ENCODE results near the gene EIF4G3. TPM values are rescaled to one million over a fixed set of nuclear protein-coding genes. Genes with fewer than 3 reads are reported as not detected.

EIF4G3 gene
- total RNA-seq, 4 donors from 2014 or later = 56.6 to 131 (median 70.8) TPM

DNA sequence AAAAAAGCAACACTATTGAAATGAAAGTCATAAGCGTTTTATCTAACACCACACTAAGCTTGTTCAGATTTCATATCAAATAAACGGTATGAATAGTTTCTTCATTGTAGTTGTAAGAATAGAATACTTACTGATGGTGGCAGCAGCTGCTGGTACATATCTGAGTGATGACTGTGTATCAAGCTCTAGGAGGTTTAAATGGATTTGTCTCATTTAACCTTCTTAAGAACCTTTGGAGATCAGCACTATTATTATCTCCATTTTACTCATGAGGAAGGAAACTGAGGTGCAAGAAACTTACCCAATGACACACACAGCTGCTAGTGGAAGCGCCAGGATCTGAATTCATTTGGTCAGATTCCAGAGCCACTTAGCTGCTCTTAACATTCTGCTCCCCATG is 104.0 kb downstream of the EIF4G3 start:
- no peaks in the 10 kb centered on the region for H3K36me3 ChIP-seq
- H3K9me3 ChIP-seq = no peaks in the 10 kb centered on the region
- H3K27me3 ChIP-seq = no peaks in the 10 kb centered on the region
- DNase-seq = no peak
- TF ChIP-seq CTCF (IDR thresholded peaks at IDR 0.05) (peak in 1 of 6 experiments; percentile 3), POLR2A (IDR thresholded peaks at IDR 0.05) (no peak)
- no peak overlapping the region for H3K27ac ChIP-seq
- H3K4me1 ChIP-seq = peaks cover 0 to 7% (median 2%) of the 10 kb centered on the region in 4 donors
- H3K4me3 ChIP-seq = no peak overlapping the region

DNA sequence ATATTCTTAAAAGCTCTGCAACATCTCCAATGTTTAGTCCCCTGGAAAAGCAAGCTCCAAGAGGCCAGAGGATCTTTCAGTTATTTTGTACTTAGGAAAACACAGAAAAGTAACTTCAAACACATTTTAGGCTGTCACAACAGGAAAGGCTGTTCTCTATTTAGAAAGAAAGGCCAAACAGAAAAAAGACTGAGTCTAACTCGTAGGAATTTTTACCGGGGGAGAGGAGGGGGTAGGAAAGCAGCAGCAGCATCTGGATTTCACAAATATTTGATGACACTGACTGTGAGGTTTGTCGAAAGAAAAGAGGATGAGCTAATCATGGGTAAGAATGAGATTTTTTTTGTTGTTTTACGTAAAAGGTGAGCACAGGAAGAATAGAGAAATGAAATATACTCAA is 107.1 kb downstream of the EIF4G3 start:
- no peak overlapping the region for H3K27ac ChIP-seq
- H3K27me3 ChIP-seq = no peaks in the 10 kb centered on the region
- no peaks in the 10 kb centered on the region for H3K9me3 ChIP-seq
- DNase-seq = no peak
- H3K36me3 ChIP-seq = no peaks in the 10 kb centered on the region
- TF ChIP-seq CTCF (IDR thresholded peaks at IDR 0.05) (no peak), POLR2A (IDR thresholded peaks at IDR 0.05) (no peak)
- H3K4me3 ChIP-seq = no peak overlapping the region
- H3K4me1 ChIP-seq = peaks cover 0 to 3% (median 0%) of the 10 kb centered on the region in 4 donors

DNA sequence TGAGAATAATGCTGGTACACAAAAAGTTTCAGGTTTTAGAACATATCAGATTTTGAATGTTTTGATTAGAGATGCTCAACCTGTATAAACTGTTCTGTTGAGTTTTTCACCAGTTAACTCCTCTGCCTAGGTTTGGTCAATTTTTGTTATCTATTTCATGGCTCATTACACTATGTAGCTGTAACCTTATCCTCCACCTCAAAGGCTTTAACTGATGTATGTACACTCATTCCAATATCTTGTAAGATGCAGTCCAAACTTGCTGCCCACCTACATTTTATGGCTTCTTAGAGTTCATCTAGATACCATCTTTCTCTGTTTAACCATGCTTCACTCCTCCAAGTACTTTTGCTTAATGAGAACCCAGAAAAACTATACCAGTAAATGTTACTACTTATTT is 107.8 kb downstream of the EIF4G3 start:
- TF ChIP-seq CTCF (IDR thresholded peaks at IDR 0.05) (no peak), POLR2A (IDR thresholded peaks at IDR 0.05) (no peak)
- Histone ChIP-seq H3K27ac (no peak overlapping the region), H3K4me1 (peaks cover 0 to 3% (median 0%) of the 10 kb centered on the region in 4 donors), H3K4me3 (no peak overlapping the region), H3K27me3 (no peaks in the 10 kb centered on the region), H3K9me3 (no peaks in the 10 kb centered on the region), H3K36me3 (no peaks in the 10 kb centered on the region)
- no peak for DNase-seq

DNA sequence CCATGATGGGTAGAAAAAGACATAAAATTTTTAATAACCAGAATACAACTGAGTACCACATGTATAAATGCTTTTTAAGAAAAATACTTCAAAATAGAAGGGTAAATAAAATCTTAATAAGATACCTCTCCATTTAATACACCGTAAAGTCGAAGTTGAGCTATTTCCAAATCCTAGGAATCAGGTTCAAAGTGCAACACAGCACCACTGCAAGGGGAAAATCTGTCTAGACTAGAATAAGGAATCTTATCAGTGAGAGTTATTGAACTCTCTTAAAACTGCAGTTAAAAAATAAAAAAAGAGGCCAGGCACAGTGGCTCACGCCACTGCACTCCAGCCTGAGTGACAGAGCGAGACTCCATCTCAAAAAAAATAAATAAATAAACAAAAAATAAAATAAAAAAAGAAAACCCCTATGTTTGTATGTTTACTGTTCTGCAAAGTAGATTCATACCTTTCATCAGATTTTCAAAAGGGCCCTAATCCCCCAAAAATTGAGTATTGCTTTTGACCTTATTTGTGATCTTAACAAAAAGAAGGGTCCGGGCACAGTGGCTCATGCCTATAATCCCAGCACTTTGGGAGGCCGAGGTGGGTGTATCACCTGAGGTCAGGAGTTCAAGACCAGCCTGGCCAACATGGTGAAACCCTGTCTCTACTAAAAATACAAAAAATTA is 109.0 kb downstream of the EIF4G3 start:
- Histone ChIP-seq H3K9me3 (no peaks in the 10 kb centered on the region), H3K27ac (no peak overlapping the region), H3K4me1 (peaks cover 0 to 3% (median 0%) of the 10 kb centered on the region in 4 donors), H3K27me3 (no peaks in the 10 kb centered on the region), H3K4me3 (no peak overlapping the region), H3K36me3 (no peaks in the 10 kb centered on the region)
- no peak for TF ChIP-seq POLR2A (IDR thresholded peaks at IDR 0.05)
- TF ChIP-seq CTCF (IDR thresholded peaks at IDR 0.05) = no peak
- no peak for DNase-seq

GRCh38 chr1:21066356-21067012 is 110.2 kb downstream of the EIF4G3 start:
- H3K36me3 ChIP-seq = no peaks in the 10 kb centered on the region
- no peak for TF ChIP-seq POLR2A (IDR thresholded peaks at IDR 0.05)
- no peak for TF ChIP-seq CTCF (IDR thresholded peaks at IDR 0.05)
- peaks cover 0 to 3% (median 0%) of the 10 kb centered on the region in 4 donors for H3K4me1 ChIP-seq
- DNase-seq = no peak
- H3K27ac ChIP-seq = no peak overlapping the region
- no peak overlapping the region for H3K4me3 ChIP-seq
- H3K9me3 ChIP-seq = no peaks in the 10 kb centered on the region
- H3K27me3 ChIP-seq = no peaks in the 10 kb centered on the region
